Endothelial cell of umbilical vein (primary cell): ENCODE data around the gene CNTN5. TPM values are rescaled to one million over a fixed set of nuclear protein-coding genes. Genes with fewer than 3 reads are reported as not detected.

Source experiments
- BruUV-seq: library from RNA; stranded (reverse); fragments of 400-500 nt; replicated peaks from 2 replicates; lab custom pipeline; 2021; lab: Mats Ljungman, UMichigan
- CTCF ChIA-PET: fragments of 300-600, 350-600 bp; sonication (Branson Sonifier 250); formaldehyde crosslinking; loops from one replicate; lab custom pipeline; 2021; ENCODE audit warnings: antibody characterized with exemption, inconsistent platforms; lab: Charles Lee
- POLR2A ChIA-PET: fragments of 300-600, 350-600 bp; sonication (Branson Sonifier 250); formaldehyde crosslinking; loops from one replicate; lab custom pipeline; 2021; ENCODE audit warnings: antibody characterized with exemption, inconsistent platforms; lab: Charles Lee
- DNase-seq: peaks from one replicate; pipeline ENCODE4 v3.0.0-alpha.2; 2011; ENCODE audit warnings: low read depth, low spot score
- FAIRE-seq: peaks from 2 replicates; lab custom pipeline; 2011; peaks lifted over from hg19 to GRCh38; lab: Jason Lieb, UNC
- H2AFZ ChIP-seq: 2 replicates; pipeline ENCODE4 v1.6.0; 2012; ENCODE audit warnings: low read depth, low read length, control low read depth, inconsistent platforms
- H3K27ac ChIP-seq: 2 replicates; pipeline ENCODE4 v1.5.1; 2011; ENCODE audit warnings: low read depth, mild to moderate bottlenecking, control low read depth, low read length, moderate library complexity; ENCODE audit not compliant: insufficient read depth
- H3K27me3 ChIP-seq, 2 experiments: 2 replicates each; pipeline versions ENCODE4 v1.6.0 to v1.6.1; 2011; ENCODE audit warnings: low read length in 2 of 2, mixed read lengths in 1 of 2; ENCODE audit not compliant: control insufficient read depth in 2 of 2, insufficient read depth in 2 of 2
- H3K36me3 ChIP-seq, 2 experiments: 2 replicates in 1 of 2; 3 replicates in 1 of 2; pipeline ENCODE4 v1.5.1; 2011; ENCODE audit warnings: low read length in 2 of 2, mild to moderate bottlenecking in 1 of 2, moderate library complexity in 1 of 2; ENCODE audit not compliant: control insufficient read depth in 2 of 2, insufficient read depth in 2 of 2; ENCODE audit errors: extremely low read depth in 1 of 2
- H3K4me1 ChIP-seq: 3 replicates; pipeline ENCODE4 v1.5.1; 2011; ENCODE audit warnings: mild to moderate bottlenecking, low read length; ENCODE audit not compliant: control insufficient read depth, insufficient read depth; ENCODE audit errors: extremely low read depth
- H3K4me2 ChIP-seq: 2 replicates; pipeline ENCODE4 v1.6.1; 2011; ENCODE audit warnings: low read length, control low read depth, mixed read lengths; ENCODE audit not compliant: insufficient read depth
- H3K4me3 ChIP-seq, 3 experiments: fragments of 200-600 bp in 1 of 3; sonication (generic), shearing (Covaris generic) in 1 of 3; replicated peaks in 1 of 3; 2 replicates each; pipeline ENCODE4 v1.5.1; 2011 to 2016; ENCODE audit warnings: control low read depth in 3 of 3, low read length in 3 of 3, mild to moderate bottlenecking in 2 of 3, inconsistent platforms in 1 of 3, low read depth in 1 of 3, moderate library complexity in 1 of 3; ENCODE audit not compliant: insufficient read depth in 1 of 3
- H3K79me2 ChIP-seq: 2 replicates; pipeline ENCODE4 v1.6.0; 2012; ENCODE audit warnings: low read length, inconsistent platforms; ENCODE audit not compliant: control insufficient read depth, insufficient read depth
- H3K9ac ChIP-seq: replicated peaks from 2 replicates; pipeline ENCODE3; 2011; ENCODE audit warnings: low read length, control low read depth; ENCODE audit not compliant: insufficient read depth; ENCODE audit errors: extremely low read depth
- H3K9me1 ChIP-seq: replicated peaks from 3 replicates; pipeline ENCODE4 v1.6.0; 2011; ENCODE audit warnings: mild to moderate bottlenecking, low read length; ENCODE audit not compliant: control insufficient read depth, insufficient read depth; ENCODE audit errors: extremely low read depth
- H3K9me3 ChIP-seq: replicated peaks from 2 replicates; pipeline ENCODE4 v1.5.1; 2012; ENCODE audit warnings: low read length, inconsistent platforms; ENCODE audit not compliant: control insufficient read depth, insufficient read depth
- H4K20me1 ChIP-seq: replicated peaks from 2 replicates; pipeline ENCODE3; 2011; ENCODE audit warnings: mild to moderate bottlenecking, low read length; ENCODE audit not compliant: control insufficient read depth, insufficient read depth; ENCODE audit errors: extremely low read depth
- EZH2 ChIP-seq: IDR thresholded peaks from 2 replicates; pipeline ENCODE4 v1.6.1; 2012; ENCODE audit warnings: borderline replicate concordance, low read depth, mild to moderate bottlenecking, moderate library complexity, low read length, inconsistent platforms; ENCODE audit not compliant: severe bottlenecking
- FOS ChIP-seq: IDR thresholded peaks from 2 replicates; pipeline ENCODE4 v1.6.1; 2011; ENCODE audit warnings: mild to moderate bottlenecking, low read length, moderate library complexity, borderline replicate concordance; ENCODE audit not compliant: insufficient read depth
- GATA2 ChIP-seq: IDR thresholded peaks from 2 replicates; pipeline ENCODE4 v1.7.0; 2011; ENCODE audit warnings: low read depth, mild to moderate bottlenecking, moderate library complexity, mixed read lengths, low read length; ENCODE audit not compliant: insufficient read length, insufficient read depth
- JUN ChIP-seq: IDR thresholded peaks from 2 replicates; pipeline ENCODE4 v1.6.1; 2011; ENCODE audit warnings: borderline replicate concordance, low read depth; ENCODE audit not compliant: insufficient read length, insufficient read depth
- MYC ChIP-seq: IDR thresholded peaks from one replicate; pipeline ENCODE4 v1.6.1; 2011; ENCODE audit warnings: mild to moderate bottlenecking, low read depth, low read length
- POLR2A ChIP-seq: IDR thresholded peaks from 2 replicates; pipeline ENCODE4 v1.6.1; 2012; ENCODE audit warnings: low read depth, mild to moderate bottlenecking, control low read depth, low read length
- POLR2AphosphoS5 ChIP-seq: IDR thresholded peaks from 2 replicates; pipeline ENCODE4 v1.6.1; 2012; ENCODE audit warnings: low read depth, mild to moderate bottlenecking, control low read depth, low read length, moderate library complexity; ENCODE audit not compliant: insufficient read depth
- dilution Hi-C: fragments of 300-500 bp; cut with MboI; formaldehyde crosslinking; loops from one replicate; pipeline ENCODE4 v1.15.0; 2019; ENCODE audit warnings: low sequenced_read_pairs; ENCODE audit not compliant: extremely low pct_ligation_motif_present
- intact Hi-C: fragments of 100-400 bp; cut with micrococcal nuclease; formaldehyde crosslinking; loops from one replicate; pipeline ENCODE4 v1.10.0; 2022
- polyA plus RNA-seq, 4 experiments: library from polyadenylated mRNA; depleted of rRNA in 3 of 4; stranded (reverse) in 3 of 4; unstranded in 1 of 4; fragments of >200 nt; gene quantifications; 2 replicates each; pipeline versions ENCODE4 v1.2.1 to v1.2.3, GENCODE V29; 2011 to 2012; ENCODE audit warnings: missing spikeins in 1 of 4
- total RNA-seq: library from RNA; stranded (reverse); gene quantifications from 2 replicates; pipeline ENCODE4 v1.2.3, GENCODE V29; 2021
- TF ChIP-seq, protein P1 (sequence below): IDR thresholded peaks from 2 replicates; pipeline ENCODE4 v1.6.1; 2011; ENCODE audit not compliant: insufficient read depth, insufficient read length
- TF ChIP-seq, protein P2 (sequence below), 2 donors: IDR thresholded peaks; 1 replicate in 1 of 2; 2 replicates in 1 of 2; pipeline ENCODE4 v1.5.1; 2011; ENCODE audit warnings: low read length in 2 of 2, mild to moderate bottlenecking in 2 of 2, moderate library complexity in 2 of 2, control low read depth in 1 of 2, inconsistent platforms in 1 of 2, low read depth in 1 of 2; ENCODE audit not compliant: insufficient read depth in 1 of 2; ENCODE audit errors: extremely low read depth in 1 of 2

The CNTN5 gene
- total and polyA plus RNA-seq, 2 donors (not counting 3 experiments of a cell fraction or from before 2014, with no cell fraction given) = not detected

DNA sequence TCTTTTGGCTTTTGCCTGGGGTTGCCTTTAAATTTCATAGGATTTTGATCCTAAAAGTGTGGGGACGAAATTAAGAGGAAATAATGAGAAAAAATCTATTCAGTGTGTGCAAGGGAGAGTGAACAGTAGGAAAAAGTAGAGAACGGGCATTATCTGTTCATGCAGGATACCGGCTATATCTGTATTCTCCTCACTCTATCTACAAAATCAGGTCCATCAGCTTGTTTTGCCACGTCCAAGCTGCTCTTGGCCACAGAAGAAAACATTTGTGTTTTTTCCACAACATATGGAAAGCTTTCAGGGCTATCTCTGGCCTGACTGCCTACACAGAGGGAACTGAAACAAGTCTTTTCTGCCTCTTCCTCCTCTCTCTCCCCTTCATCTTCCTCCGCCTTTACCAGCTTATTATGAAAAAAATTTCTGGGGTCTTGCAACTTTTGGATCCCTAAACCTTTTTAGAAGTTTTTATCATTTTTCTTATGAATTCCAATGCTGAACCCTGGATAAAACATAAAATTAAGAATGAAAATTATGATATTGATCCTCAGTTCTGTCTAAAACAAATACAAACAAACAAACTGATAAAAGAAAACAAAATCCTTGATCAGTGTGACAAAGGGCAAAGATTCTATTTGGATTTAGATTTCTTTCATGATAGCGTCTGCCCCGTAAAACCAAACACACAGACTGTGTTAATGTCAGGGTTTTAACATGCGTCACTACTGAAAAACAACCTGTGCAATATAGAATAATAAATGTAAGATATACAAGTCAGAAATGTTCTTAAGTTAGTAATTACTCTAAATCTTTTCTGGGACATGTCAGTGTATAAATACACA, 219.7 kb downstream of the CNTN5 start:
- Histone ChIP-seq H3K4me3 (no peak overlapping the region), H4K20me1 (no peaks in the 10 kb centered on the region), H3K4me2 (no peak overlapping the region), H3K79me2 (no peaks in the 10 kb centered on the region), H3K9me3 (no peaks in the 10 kb centered on the region), H3K36me3 (no peaks in the 10 kb centered on the region), H3K9me1 (no peaks in the 10 kb centered on the region), H3K4me1 (no peaks in the 10 kb centered on the region), H3K27me3 (no peaks in the 10 kb centered on the region), H2AFZ (no peak overlapping the region), H3K27ac (no peak overlapping the region), H3K9ac (no peak overlapping the region)
- dilution Hi-C loops = no loop called here
- CTCF ChIA-PET = no interaction called here
- intact Hi-C loops = no loop called here
- BruUV-seq = no TSS peak
- POLR2A ChIA-PET = no interaction called here
- no peak for TF ChIP-seq MYC
- TF ChIP-seq, protein P1, sequence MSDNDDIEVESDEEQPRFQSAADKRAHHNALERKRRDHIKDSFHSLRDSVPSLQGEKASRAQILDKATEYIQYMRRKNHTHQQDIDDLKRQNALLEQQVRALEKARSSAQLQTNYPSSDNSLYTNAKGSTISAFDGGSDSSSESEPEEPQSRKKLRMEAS = no peak
- no peak for TF ChIP-seq FOS
- no peak for TF ChIP-seq EZH2
- TF ChIP-seq GATA2 = no peak
- no peak for TF ChIP-seq POLR2AphosphoS5
- no peak for TF ChIP-seq JUN
- no peak for TF ChIP-seq POLR2A
- TF ChIP-seq, protein P2, sequence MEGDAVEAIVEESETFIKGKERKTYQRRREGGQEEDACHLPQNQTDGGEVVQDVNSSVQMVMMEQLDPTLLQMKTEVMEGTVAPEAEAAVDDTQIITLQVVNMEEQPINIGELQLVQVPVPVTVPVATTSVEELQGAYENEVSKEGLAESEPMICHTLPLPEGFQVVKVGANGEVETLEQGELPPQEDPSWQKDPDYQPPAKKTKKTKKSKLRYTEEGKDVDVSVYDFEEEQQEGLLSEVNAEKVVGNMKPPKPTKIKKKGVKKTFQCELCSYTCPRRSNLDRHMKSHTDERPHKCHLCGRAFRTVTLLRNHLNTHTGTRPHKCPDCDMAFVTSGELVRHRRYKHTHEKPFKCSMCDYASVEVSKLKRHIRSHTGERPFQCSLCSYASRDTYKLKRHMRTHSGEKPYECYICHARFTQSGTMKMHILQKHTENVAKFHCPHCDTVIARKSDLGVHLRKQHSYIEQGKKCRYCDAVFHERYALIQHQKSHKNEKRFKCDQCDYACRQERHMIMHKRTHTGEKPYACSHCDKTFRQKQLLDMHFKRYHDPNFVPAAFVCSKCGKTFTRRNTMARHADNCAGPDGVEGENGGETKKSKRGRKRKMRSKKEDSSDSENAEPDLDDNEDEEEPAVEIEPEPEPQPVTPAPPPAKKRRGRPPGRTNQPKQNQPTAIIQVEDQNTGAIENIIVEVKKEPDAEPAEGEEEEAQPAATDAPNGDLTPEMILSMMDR (IDR thresholded peaks at IDR 0.05; ENCODE audit: extremely low read depth in 1 of 2, insufficient read depth in 1 of 2, low read depth in 1 of 2, low read length in 2 of 2) = no peak
- FAIRE-seq (no peak), DNase-seq (no peak)
